ENCODE measurements around the gene LOXL1.

Gene LOXL1

GRCh38 chr15:73981761-73982221, 55.5 kb downstream of the LOXL1 start:
- no peak for DNase-seq

- peak in 1 of 2 experiments; percentile 39 for DNase-seq
Observed at GRCh38 chr15:73982222-73982962, 56.1 kb downstream of the LOXL1 start.

DNA sequence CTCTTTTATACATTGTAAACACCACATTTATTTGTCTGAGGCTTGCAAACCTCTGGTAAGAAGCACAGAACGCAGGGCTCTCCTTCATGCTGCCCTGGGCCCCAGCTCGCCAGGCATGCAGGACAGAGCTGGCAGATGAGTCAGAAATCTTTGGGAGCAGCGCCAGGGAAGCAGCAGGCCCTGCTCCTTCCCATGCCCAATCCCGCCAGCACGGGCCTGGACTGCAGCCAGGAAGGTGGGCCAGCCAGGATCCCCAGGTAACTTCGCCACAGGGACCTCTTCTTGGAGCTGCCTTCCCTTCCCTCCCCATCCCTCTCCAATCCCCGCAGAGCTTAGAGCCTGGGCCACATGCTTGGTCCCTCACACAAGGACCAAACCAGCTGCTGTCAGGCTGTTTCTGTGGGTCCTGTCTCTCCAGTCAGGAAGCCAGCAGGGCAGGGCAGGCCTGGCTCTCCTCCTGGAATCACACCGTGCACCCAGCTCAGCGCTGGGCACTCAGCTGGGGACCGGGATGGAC, 57.0 kb downstream of the LOXL1 start:
- peak in 1 of 2 experiments; percentile 48 for DNase-seq

- DNase-seq: no peak
Observed at GRCh38 chr15:73983773-73984172, 57.5 kb downstream of the LOXL1 start.

DNA sequence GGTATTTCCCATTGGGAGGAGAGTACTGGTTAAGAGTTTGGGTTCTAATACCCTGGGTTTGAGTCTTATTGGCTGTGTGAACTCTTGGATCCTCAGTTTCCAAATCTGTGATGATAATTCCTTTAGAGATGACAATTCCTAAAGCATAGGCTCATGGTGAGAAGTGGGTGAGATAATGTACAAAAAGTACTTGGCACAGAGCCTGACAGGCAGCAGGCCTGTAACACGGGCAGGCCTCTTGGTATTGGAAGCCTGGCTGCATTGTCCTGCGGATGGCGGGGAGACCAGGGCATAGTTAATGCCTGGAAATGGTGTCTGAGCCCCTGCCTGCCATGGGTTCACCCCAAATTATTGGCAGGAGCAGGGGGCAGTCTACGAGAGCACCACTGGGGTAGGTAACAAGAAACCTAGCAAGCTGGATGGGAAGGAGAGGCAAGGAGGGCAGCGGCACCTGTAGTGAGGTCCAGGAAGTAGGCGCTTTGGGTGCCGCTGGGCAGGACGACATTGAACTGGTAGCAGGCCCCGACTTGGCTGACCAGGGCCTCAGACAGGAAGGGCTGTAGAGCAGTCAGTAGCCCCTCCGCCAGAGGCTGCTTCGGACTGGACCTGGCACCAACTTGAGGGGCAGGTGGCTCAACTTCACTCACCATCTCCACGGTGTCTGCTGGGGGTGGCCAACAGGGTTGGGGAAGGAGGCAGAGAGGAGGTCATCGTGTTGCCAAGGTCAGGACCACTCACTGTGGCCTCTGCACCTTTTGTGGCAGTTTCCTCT, 58.1 kb downstream of the LOXL1 start:
- no peak for DNase-seq

- DNase-seq: no peak
Observed at GRCh38 chr15:73985101-73985873, 59.0 kb downstream of the LOXL1 start.

- DNase-seq: no peak
Observed at GRCh38 chr15:73986055-73986775, 60.0 kb downstream of the LOXL1 start.

DNA sequence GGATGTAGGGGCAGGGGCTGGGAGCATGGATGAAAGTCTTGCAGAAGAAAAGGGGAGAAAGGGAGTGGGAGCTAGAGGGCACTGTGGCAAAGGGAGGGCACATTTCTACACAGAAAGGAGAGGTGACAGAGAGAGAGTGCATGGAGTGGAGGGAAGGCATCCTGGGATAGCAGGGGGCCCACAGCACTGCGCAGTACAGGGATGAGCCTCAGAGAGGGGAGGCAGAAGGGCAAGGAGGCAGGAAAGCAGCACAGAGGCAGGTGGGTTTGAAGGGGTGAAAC, 60.5 kb downstream of the LOXL1 start:
- DNase-seq: no peak

DNA sequence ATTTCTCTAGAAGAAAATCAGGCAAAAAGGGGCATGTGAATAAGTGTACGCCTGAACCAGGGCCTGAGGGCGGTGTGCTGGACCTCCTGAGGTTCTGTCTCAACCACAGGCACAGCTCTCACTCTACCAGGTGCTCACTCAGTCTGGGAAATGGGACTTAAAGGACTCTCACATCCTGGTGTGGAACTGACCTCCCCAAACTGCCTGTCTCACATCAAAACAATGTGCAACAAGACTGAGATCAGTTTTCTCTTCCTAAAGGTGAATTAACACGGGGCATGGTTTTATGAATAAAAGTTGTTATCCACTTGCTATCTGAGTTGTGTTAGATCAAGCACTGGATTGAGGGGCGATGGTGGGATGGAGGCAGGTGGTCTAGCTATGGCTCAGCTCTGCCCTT, 61.0 kb downstream of the LOXL1 start:
- no peak for DNase-seq

- no peak for DNase-seq
Observed at GRCh38 chr15:73987681-73988444, 61.6 kb downstream of the LOXL1 start.

GRCh38 chr15:73988445-73988969, 62.2 kb downstream of the LOXL1 start:
- DNase-seq: no peak

DNA sequence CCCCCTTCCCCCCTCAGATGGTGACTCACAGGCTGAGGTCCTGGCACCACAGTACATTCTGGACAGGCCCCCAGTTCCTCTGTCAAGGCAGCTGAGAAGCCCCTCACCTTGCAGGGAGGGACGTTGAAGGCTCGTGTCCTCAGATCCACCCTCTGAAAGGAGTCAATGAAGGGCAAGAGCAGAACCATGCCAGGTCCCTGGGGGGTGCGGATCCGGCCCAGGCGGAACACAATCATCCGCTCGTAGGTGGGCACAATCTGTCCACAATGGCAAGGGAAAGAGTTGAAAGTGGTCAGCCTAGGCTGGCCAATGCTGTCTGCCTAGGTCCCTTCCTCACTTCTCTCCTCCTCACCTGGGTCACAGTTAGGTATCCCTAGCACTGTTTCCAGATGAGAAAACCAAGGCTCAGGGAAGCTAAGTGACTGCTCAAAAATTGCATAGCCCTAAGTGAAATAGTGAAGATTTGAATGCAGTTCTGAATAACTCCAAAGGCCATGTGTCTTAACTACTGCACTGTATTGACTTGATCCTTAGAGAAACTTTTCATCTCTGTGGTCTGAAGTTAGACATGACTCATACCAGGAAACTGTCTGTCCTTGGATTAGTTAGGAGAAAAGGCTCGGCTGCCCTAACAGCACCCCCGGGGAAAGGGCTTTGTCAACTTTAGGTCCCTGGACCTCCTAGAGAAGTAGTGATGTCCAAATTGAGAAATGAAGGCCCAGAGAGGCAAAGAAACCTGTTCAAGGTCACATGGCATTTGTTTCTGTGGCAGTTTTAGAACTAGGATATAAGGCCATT, 62.9 kb downstream of the LOXL1 start:
- peak; percentile 37 to 74 for DNase-seq

DNA sequence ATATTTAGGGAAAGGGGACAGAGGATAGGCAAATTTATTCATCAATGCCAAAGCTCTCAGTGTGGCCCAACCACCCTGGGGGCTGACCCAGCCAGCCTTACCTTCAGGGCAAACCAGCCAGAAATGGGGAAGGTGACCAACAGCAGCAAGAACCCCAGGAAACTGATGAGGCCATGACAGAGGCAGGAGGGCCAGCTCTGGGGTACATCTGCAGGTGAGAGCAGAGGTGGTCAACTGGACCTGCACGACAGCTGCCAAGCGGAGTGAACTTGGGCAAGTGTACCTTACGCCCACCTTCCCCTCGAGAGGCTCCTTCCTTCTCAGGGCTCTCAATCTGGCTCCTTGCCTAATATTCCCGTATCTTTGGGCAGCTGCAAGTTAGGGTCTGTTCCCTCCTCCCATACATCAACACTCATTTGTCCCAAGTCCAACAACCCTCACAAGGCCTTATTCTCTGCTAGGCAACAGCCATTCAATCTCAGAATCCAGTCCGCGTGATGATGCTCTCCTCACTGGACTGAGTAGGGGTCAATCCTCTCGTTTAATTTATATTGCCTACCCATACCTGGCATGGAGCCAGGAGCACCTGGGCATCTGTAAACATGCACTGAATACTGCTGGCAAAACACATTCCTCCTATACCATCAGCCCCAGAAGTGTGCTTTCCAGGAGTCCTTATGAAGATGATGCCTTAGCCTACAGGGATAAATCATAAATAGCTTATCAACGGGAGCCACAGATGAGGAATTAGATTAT, 64.2 kb downstream of the LOXL1 start:
- no peak for DNase-seq

DNA sequence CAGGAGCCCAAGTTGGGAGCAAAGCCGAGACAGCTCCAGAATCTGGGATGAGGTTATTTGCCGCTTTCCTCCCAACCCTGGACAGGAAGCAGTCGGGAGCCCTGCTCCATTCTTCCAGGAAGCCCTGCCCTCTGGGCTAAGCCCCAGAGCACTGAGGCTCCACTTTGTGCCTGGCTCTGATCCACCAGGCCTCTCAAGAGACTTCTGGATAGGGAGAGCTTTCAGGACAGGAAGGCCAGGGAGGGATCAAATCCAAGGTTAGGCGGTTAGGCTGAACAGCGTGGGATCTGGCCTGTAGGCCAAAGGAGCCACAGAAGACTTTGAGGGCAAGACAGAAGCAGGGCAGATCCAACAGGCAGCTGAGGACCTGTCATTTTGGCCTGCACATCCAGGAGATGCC, 65.0 kb downstream of the LOXL1 start:
- no peak for DNase-seq

- peak; percentile 92 for DNase-seq
Observed at GRCh38 chr15:73991726-73992593, 65.7 kb downstream of the LOXL1 start, which contains the start of gene STOML1. STOML1 (minus strand) TSS chr15:73992295; CDS start chr15:73992223, 72 bp downstream.

GRCh38 chr15:73992594-73992898, 66.3 kb downstream of the LOXL1 start:
- DNase-seq: no peak

DNA sequence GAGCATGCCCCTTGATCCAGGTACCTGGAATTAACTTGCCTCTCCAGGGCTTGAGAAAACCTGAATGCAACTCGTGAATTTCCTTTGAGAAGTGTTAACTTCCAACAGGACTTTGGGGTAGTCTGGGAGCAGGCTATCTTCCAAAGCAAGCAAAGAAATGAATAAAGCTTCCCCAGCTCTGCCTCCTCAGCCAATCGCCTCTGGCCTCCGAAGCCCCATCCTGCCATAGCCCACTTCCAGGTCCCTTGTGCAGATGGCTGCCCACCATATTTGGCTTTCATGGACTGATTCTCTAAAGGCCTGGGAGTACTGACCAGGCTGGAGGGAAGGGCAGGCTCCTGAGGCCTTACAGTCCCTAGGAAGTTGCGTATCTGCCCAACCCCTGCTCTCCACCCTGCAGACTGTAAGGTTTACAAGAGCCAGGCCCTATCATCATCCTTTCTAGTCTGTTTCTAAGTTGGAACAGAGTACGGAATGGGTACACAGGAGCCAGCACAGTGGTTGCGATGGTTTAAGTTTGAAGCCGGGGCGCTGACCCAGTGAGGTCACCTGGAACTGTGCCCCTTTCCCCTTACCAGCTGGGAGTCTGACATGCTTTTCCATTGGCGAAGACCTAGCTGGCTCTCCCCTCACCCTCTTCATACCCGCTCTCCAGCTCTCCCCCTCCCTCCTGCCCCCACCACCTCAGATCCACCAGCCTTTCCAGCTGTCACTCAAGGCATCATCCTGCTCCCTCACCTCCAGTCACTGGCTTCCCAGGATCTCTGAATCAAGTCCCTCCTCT, 67.1 kb downstream of the LOXL1 start:
- no peak for DNase-seq

GRCh38 chr15:73994413-73994883, 68.2 kb downstream of the LOXL1 start, which contains the start of gene PML:
PML (plus strand) TSS chr15:73994716; CDS start chr15:73994813, 97 bp downstream.
- DNase-seq: peak; percentile 94 to 99

All from SW 1271 (cell line).